ENCODE measurements around the gene HGS.

- TF ChIP-seq, protein P1, sequence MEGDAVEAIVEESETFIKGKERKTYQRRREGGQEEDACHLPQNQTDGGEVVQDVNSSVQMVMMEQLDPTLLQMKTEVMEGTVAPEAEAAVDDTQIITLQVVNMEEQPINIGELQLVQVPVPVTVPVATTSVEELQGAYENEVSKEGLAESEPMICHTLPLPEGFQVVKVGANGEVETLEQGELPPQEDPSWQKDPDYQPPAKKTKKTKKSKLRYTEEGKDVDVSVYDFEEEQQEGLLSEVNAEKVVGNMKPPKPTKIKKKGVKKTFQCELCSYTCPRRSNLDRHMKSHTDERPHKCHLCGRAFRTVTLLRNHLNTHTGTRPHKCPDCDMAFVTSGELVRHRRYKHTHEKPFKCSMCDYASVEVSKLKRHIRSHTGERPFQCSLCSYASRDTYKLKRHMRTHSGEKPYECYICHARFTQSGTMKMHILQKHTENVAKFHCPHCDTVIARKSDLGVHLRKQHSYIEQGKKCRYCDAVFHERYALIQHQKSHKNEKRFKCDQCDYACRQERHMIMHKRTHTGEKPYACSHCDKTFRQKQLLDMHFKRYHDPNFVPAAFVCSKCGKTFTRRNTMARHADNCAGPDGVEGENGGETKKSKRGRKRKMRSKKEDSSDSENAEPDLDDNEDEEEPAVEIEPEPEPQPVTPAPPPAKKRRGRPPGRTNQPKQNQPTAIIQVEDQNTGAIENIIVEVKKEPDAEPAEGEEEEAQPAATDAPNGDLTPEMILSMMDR (IDR thresholded peaks at IDR 0.05), result no peak
- no peak for TF ChIP-seq POLR2A (IDR thresholded peaks at IDR 0.05)
These were observed 36.7 kb downstream of the HGS start for GRCh38 chr17:81720267-81721071.

Data from body of pancreas (tissue), 4 donors.